ENCODE results near the gene ZNF213.
"Not testable (repeated sequence)": the region's sequence is repeated elsewhere in the genome, so short reads cannot be mapped to it uniquely, and the experiment has no call there.

Gene ZNF213

GRCh38 chr16:3133844-3134243, 985 bp upstream of the ZNF213 start:
- DNase-seq: no peak

GRCh38 chr16:3135126-3135715, 392 bp downstream of the ZNF213 start:
- no peak for DNase-seq

GRCh38 chr16:3137267-3137666, 2.4 kb downstream of the ZNF213 start:
- DNase-seq: no peak

GRCh38 chr16:3138342-3138741, 3.5 kb downstream of the ZNF213 start:
- no peak for DNase-seq

- DNase-seq: no peak
Measured at GRCh38 chr16:3138823-3139426, 4.1 kb downstream of the ZNF213 start.

- DNase-seq: not testable (repeated sequence)
Measured at GRCh38 chr16:3139561-3139960, 4.7 kb downstream of the ZNF213 start.

- DNase-seq: no peak
Measured at GRCh38 chr16:3140603-3141427, 6.0 kb downstream of the ZNF213 start.

- DNase-seq: no peak
Measured at GRCh38 chr16:3141781-3142311, 7.0 kb downstream of the ZNF213 start.

- no peak for DNase-seq
Measured at GRCh38 chr16:3142327-3142726, 7.5 kb downstream of the ZNF213 start.

GRCh38 chr16:3142770-3143169, 7.9 kb downstream of the ZNF213 start:
- DNase-seq: no peak

- no peak for DNase-seq
Measured at GRCh38 chr16:3143189-3143588, 8.4 kb downstream of the ZNF213 start.

- DNase-seq: no peak
Measured at GRCh38 chr16:3143598-3144320, 8.9 kb downstream of the ZNF213 start.

- DNase-seq: no peak
Measured at GRCh38 chr16:3144321-3144983, 9.6 kb downstream of the ZNF213 start.

- no peak for DNase-seq
Measured at GRCh38 chr16:3145151-3145550, 10.3 kb downstream of the ZNF213 start.

- DNase-seq: no peak
Measured at GRCh38 chr16:3145660-3146059, 10.8 kb downstream of the ZNF213 start.

GRCh38 chr16:3147046-3147756, 12.4 kb downstream of the ZNF213 start:
- no peak for DNase-seq

GRCh38 chr16:3147757-3148104, 12.9 kb downstream of the ZNF213 start:
- DNase-seq: no peak

GRCh38 chr16:3148256-3149192, 13.7 kb downstream of the ZNF213 start:
- DNase-seq: no peak

- DNase-seq: no peak
Measured at GRCh38 chr16:3149193-3149530, 14.3 kb downstream of the ZNF213 start.

- peak; percentile 42 for DNase-seq
Measured at GRCh38 chr16:3149630-3150345, 15.0 kb downstream of the ZNF213 start.
